Suprapubic skin (tissue), 4 donors: ENCODE measurements around the gene SLC12A6. TPM values are rescaled to one million over a fixed set of nuclear protein-coding genes. Genes with fewer than 3 reads are reported as not detected.

Experiments used
- DNase-seq, 2 donors: peaks; one replicate each; pipeline ENCODE4 v3.0.0-alpha.2; 2019; ENCODE audit warnings: low spot score in 2 of 2
- H3K27ac ChIP-seq: fragments of 200-600 bp; sonication (generic); one replicate; pipeline ENCODE4 v1.5.1; 2019
- H3K27me3 ChIP-seq: fragments of 200-600 bp; sonication (generic); one replicate; pipeline ENCODE4 v1.5.1; 2019
- H3K36me3 ChIP-seq: fragments of 200-600 bp; sonication (generic); one replicate; pipeline ENCODE4 v1.5.1; 2019
- H3K4me1 ChIP-seq: fragments of 200-600 bp; sonication (generic); one replicate; pipeline ENCODE4 v1.5.1; 2019
- H3K4me3 ChIP-seq: fragments of 200-600 bp; sonication (generic); one replicate; pipeline ENCODE4 v1.5.1; 2019; ENCODE audit warnings: mild to moderate bottlenecking
- H3K9me3 ChIP-seq: fragments of 200-600 bp; sonication (generic); one replicate; pipeline ENCODE4 v1.5.1; 2019
- CTCF ChIP-seq, 2 donors: fragments of 200-600 bp in 1 of 2; fragments of 450-650 bp in 1 of 2; sonication (generic) in 1 of 2; IDR thresholded peaks; one replicate each; pipeline ENCODE4 v1.5.1; 2016 to 2019; ENCODE audit warnings: antibody characterized with exemption in 2 of 2, mild to moderate bottlenecking in 1 of 2, moderate library complexity in 1 of 2
- EP300 ChIP-seq: sonication (generic); formaldehyde crosslinking; IDR thresholded peaks from one replicate; pipeline ENCODE4 v1.6.1; 2017; ENCODE audit warnings: antibody characterized with exemption
- POLR2A ChIP-seq, 2 donors: fragments of 450-650 bp; IDR thresholded peaks; one replicate each; pipeline ENCODE4 v1.6.1; 2017; ENCODE audit warnings: antibody characterized with exemption in 2 of 2, mild to moderate bottlenecking in 2 of 2, moderate library complexity in 2 of 2
- POLR2AphosphoS5 ChIP-seq, 3 donors: sonication (generic); formaldehyde crosslinking; IDR thresholded peaks; one replicate each; pipeline ENCODE4 v1.6.1; 2017; ENCODE audit warnings: antibody characterized with exemption in 3 of 3
- WGBS: methylation state at CpG from one replicate; pipeline ENCODE4 v1.1.5; 2018; 5-methylcytosine and 5-hydroxymethylcytosine counted together
- total RNA-seq, 4 donors: library from RNA; depleted of rRNA; stranded (reverse); fragments of >200 nt; gene quantifications; one replicate each; pipeline ENCODE4 v1.1.0, GENCODE V29; 2016

SLC12A6 gene
- total RNA-seq, 4 donors from 2014 or later, result 18.3 to 78.9 (median 35.9) TPM

- Histone ChIP-seq H3K4me3 (peak overlapping the region; percentile 72), H3K9me3 (no peaks in the 10 kb centered on the region), H3K4me1 (peaks cover 37% of the 10 kb centered on the region), H3K27ac (no peak overlapping the region), H3K36me3 (peaks cover 18% of the 10 kb centered on the region), H3K27me3 (no peaks in the 10 kb centered on the region)
- 95% methylated on average over 15 of the region's 15 CpGs for WGBS
- TF ChIP-seq POLR2A (IDR thresholded peaks at IDR 0.05), result no peak
- no peak for TF ChIP-seq POLR2AphosphoS5 (IDR thresholded peaks at IDR 0.05)
- no peak for TF ChIP-seq CTCF (IDR thresholded peaks at IDR 0.05)
- DNase-seq, result no peak
Measured at GRCh38 chr15:34341381-34342212, 4.0 kb upstream of the SLC12A6 start.

- WGBS, result 90% methylated on average over 3 of the region's 3 CpGs
- Histone ChIP-seq H3K4me3 (no peak overlapping the region), H3K4me1 (peaks cover 48% of the 10 kb centered on the region), H3K27me3 (no peaks in the 10 kb centered on the region), H3K9me3 (no peaks in the 10 kb centered on the region), H3K36me3 (peaks cover 18% of the 10 kb centered on the region), H3K27ac (no peak overlapping the region)
- TF ChIP-seq POLR2AphosphoS5 (IDR thresholded peaks at IDR 0.05) (no peak), CTCF (IDR thresholded peaks at IDR 0.05) (no peak), POLR2A (IDR thresholded peaks at IDR 0.05) (no peak), EP300 (no peak)
- DNase-seq, result no peak
Measured at GRCh38 chr15:34339946-34340345, 2.4 kb upstream of the SLC12A6 start.

GRCh38 chr15:34338347-34338746 lies 766 bp upstream of the SLC12A6 start:
- no peak overlapping the region for H3K27ac ChIP-seq
- no peaks in the 10 kb centered on the region for H3K9me3 ChIP-seq
- peak overlapping the region; percentile 83 for H3K4me3 ChIP-seq
- no peak for DNase-seq
- H3K4me1 ChIP-seq, result peaks cover 53% of the 10 kb centered on the region
- H3K27me3 ChIP-seq, result no peaks in the 10 kb centered on the region
- H3K36me3 ChIP-seq, result peaks cover 18% of the 10 kb centered on the region
- WGBS, result 69% methylated on average over 16 of the region's 16 CpGs
- no peak for TF ChIP-seq CTCF (IDR thresholded peaks at IDR 0.05)
- TF ChIP-seq POLR2A (IDR thresholded peaks at IDR 0.05), result no peak
- TF ChIP-seq POLR2AphosphoS5 (IDR thresholded peaks at IDR 0.05), result no peak
- no peak for TF ChIP-seq EP300

GRCh38 chr15:34336991-34337556 lies 507 bp downstream of the SLC12A6 start:
- Histone ChIP-seq H3K27ac (peak overlapping the region; percentile 85), H3K4me3 (peak overlapping the region; percentile 83), H3K9me3 (no peaks in the 10 kb centered on the region), H3K36me3 (peaks cover 18% of the 10 kb centered on the region), H3K27me3 (no peaks in the 10 kb centered on the region), H3K4me1 (peaks cover 48% of the 10 kb centered on the region)
- no peak for DNase-seq
- TF ChIP-seq CTCF (IDR thresholded peaks at IDR 0.05) (no peak), EP300 (no peak), POLR2A (IDR thresholded peaks at IDR 0.05) (no peak), POLR2AphosphoS5 (IDR thresholded peaks at IDR 0.05) (no peak)
- WGBS, result 4% methylated on average over 18 of the region's 26 CpGs

- H3K9me3 ChIP-seq, result no peaks in the 10 kb centered on the region
- no peaks in the 10 kb centered on the region for H3K27me3 ChIP-seq
- peak overlapping the region; percentile 83 for H3K4me3 ChIP-seq
- TF ChIP-seq POLR2AphosphoS5 (IDR thresholded peaks at IDR 0.05) (no peak), CTCF (IDR thresholded peaks at IDR 0.05) (no peak), EP300 (no peak), POLR2A (IDR thresholded peaks at IDR 0.05) (no peak)
- H3K4me1 ChIP-seq, result peaks cover 42% of the 10 kb centered on the region
- DNase-seq, result no peak
- WGBS, result 83% methylated on average over 16 of the region's 16 CpGs
- H3K36me3 ChIP-seq, result peaks cover 15% of the 10 kb centered on the region
- no peak overlapping the region for H3K27ac ChIP-seq
Measured at GRCh38 chr15:34336231-34336990, 1.2 kb downstream of the SLC12A6 start.
